DMS114 treated with DMSO at 0.1 percent for 48 hours (cell line): Measurements from ENCODE around the gene TLE1.
"Not testable (repeated sequence)": the region's sequence is repeated elsewhere in the genome, so short reads cannot be mapped to it uniquely, and the experiment has no call there.

Experiments used
- DNase-seq: peaks from one replicate; lab custom pipeline; 2025; ENCODE audit not compliant: unreplicated experiment; lab: John Stamatoyannopoulos, UW

Gene TLE1

GRCh38 chr9:81689343-81690175 lies at the start of gene TLE1:
TSS of gene TLE1 (minus strand) at chr9:81689547. CDS start at chr9:81688240, 1,307 bp downstream.
- DNase-seq, result peak; percentile 93

DNA sequence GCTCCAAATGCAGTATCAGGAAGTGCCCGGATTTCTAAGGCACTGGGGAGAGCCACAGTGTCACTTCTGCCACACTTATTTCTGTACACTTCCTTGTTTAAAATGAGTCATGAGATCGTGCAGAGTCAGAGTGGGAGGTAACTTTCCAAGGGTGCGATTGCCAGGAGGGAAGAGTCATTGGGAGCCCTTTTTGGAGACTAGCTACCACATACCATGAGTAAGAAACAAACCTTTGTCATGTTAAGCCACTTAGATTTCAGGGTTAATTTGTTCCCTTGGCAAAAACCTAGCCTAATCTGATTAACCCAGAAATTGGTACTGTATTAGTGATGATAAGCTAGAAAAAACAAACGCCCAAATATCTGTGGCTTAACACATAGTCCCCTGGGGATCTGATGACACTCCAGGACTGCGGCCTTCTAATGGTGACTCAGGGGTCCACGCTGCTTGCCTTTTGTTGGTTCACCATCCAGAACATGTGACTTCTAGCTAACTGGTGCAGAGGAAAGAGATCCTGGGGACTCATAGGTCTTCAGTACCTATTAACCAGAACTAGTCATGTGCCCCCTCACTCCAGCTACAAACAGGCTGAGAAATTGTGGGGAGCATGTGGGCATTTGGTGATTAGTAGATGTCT lies 48.6 kb upstream of the TLE1 start:
- DNase-seq, result no peak

GRCh38 chr9:81730498-81730897 lies 41.2 kb upstream of the TLE1 start:
- not testable (repeated sequence) for DNase-seq

- no peak for DNase-seq
These were observed 39.8 kb upstream of the TLE1 start for GRCh38 chr9:81729135-81729534.

GRCh38 chr9:81724242-81724889 lies 35.0 kb upstream of the TLE1 start:
- DNase-seq, result no peak

DNA sequence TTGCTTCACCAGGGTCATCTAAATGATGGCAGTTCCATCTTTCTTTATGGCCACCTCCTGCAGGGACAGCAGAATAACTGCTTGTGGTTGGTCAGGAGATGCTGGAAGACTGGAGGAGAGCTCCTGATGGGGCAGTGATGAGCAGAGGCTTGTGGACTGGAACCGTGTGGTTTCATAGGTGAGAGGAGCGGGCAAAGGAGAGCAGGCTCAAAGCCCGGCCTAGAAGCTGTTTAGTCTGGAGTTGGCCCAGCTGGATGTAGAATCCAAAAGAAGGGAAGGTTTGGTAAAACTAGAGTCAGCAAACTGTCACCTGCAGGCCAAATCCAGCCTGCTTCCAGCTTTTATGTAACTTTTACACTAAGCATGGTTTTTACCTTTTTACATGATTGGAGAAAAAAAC lies 32.9 kb upstream of the TLE1 start:
- no peak for DNase-seq

- DNase-seq, result no peak
These were observed 31.2 kb upstream of the TLE1 start for GRCh38 chr9:81720450-81721086.

DNA sequence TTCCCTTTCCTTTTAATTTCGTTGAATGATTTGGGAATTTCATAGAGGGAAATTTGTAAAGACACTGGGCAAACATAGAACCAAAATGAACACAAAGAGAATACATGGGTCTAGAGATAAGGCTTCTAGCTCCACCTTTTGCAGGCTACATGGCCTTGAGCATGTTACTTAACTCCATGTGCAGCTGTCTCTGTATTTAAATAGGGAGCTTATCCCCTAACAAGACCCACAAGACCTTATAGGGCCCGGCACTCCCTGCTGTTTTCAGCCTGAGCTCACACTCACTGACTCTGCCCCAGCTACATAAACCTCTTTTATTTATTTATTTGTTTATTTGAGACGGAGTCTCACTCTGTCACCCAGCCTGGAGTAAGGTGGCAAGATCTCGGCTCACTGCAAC lies 30.6 kb upstream of the TLE1 start:
- DNase-seq, result no peak

GRCh38 chr9:81718244-81718643 lies 28.9 kb upstream of the TLE1 start:
- DNase-seq, result no peak

- DNase-seq, result no peak
These were observed 28.4 kb upstream of the TLE1 start for GRCh38 chr9:81717747-81718077.

GRCh38 chr9:81717061-81717746 lies 27.9 kb upstream of the TLE1 start:
- DNase-seq, result no peak

DNA sequence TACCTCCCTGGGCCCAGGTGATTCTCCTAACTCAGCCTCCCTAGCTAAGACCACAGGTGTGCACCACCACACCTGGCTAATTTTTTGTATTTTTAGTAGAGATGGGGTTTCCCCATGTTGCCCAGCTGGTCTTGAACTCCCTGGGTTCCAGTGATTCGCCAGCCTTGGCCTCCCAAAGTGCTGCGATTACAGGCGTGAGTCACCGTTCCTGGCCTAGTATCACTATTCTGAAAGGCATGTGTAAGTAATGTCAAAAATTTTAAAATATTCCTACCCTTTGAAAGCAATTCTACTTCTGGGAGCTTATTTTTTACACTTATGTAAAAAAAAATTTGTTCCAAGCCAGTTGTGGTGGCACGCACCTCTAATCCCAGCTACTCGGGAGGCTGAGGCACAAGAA lies 27.1 kb upstream of the TLE1 start:
- DNase-seq, result no peak

- no peak for DNase-seq
These were observed 16.2 kb upstream of the TLE1 start for GRCh38 chr9:81705578-81705977.

DNA sequence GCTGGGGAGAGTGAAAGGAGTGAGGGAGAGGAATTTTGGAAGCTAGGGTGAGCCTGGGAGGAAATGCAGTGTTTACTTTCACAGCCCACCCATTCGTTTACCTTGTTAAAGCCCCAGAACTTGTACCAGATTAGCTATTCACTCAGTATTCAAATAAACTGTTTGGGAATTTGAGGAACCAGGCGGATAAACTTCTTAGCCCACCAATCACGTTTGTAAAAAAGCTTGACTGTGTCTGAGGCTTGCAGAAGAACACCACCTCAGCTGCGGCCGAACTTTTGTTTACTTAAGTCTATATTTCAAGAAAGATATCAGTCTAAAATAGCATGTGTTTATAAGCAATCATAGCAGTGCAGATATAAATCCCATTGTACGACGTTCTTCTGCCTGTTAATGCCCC lies 5.2 kb upstream of the TLE1 start:
- DNase-seq, result no peak

DNA sequence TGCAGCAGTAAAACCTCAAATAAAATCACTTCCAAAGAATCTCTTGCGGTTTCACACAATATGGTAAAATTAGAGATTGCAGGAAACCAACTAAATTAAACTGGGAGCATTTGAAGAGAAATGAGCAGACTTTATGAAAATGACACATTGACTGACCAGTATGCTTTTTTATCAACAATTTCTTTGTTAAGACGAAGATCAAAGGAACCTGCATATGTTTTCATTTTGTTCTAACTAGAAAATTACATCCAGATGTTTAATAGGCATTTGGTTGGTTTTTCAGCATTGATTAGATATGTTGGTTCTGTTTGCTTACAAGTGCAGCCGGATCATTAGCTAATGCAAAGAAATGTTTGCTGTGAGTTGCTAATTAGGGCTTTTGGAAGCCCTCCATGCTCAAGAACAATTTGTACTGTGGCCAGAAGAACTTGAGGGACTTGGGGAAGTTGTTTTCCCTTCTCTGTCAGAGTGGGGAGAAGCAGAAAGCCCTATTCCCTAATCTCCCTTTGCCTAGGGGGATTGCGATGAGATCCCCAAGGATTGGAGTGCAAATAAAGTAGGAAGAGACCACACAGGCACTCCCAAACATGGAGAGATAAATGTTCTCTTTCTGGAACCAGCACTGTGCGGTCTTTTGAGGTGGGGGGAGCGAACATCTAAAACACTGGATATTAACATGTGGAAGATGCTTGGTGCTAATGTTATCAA lies 4.5 kb upstream of the TLE1 start:
- no peak for DNase-seq

DNA sequence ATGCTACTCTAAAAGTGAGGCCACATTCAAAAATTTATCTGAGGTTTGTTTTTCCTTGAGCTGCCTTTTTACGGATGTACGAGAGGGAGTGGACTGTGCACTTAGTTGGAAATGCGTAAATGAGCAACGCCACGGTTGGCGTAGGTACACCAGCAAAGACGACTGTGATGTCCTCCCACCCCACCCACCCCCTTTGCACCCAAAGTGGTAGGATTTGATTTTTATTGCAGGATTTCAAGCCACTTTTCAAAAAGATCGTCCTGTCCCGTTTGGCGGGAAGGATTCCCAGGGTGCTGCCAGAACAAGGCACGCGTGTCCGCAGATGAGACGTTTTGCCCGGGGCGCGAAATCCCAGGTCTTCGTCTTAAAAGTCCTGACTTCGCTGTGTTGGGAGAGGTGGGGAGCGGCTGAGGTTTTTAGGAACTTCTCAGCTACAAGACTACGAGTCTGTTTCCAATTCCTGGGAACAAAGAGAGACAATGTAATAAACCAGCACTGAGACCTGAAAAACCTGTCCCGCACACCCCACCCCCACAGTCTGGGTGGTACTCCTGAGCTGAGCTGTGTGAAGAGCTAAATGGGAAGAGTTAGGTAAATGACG lies 1.0 kb upstream of the TLE1 start:
- DNase-seq, result no peak

DNA sequence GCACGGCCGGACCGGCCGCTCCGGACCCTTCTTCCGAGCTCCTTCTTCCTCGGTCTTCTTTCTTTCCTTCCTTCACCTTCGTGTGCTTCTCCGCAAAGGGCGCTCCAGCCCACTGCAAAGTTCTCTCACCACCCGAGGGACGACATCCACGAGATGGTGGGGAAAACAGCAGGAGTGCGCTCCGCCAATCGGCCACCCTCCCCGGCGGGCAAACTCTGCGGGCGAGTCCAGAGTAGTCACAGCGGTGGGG lies 329 bp downstream of the TLE1 start:
- not testable (repeated sequence) for DNase-seq

DNA sequence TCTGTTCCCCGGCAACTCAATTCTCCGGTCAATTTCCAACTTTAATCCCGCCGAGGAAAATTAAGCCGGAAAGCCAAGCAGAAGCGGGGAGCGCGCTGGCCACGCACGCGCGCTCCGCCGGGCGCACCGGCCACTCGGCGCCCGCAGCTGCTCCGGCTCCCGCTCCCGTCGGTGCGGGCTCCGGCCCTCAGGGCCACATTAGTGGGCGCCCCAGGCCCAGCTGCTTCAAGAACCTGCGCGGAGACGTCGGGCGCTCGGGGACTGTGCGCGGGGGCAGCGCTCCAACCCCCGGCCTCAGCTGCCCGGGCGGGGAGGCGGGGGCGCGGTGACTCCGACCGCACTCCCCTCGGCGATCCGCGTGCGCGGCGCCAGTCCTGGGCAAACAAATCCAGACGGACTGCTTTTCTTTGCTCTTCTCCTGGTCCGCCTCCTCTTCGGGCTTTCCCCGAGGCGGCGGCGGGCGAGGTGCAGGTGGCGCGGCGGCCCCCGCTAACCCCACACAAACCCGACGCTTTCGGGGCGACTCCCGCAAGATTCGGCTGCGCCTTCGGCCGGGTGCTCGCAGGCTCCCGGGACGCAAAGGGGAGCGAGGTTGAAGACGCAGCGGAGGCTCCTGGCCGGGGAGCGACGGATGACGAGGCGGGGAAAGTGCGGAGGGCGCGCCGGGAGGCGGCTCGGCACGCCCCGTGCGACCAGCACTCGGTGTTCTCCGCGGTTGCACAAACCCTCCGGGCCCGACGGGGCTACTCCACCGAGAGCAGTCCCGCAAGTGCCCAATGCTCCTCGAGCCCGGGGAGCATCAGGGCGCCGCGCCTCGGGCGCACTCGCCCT lies 870 bp downstream of the TLE1 start:
- not testable (repeated sequence) for DNase-seq

GRCh38 chr9:81687521-81688261 lies 1.7 kb downstream of the TLE1 start:
- no peak for DNase-seq
